HEK293 (cell line): ENCODE data around the gene HNRNPH2.

ENCODE experiments used
- GFI1B ChIP-seq: fragments of 450-650 bp; formaldehyde crosslinking; IDR thresholded peaks from 2 replicates; pipeline ENCODE4 v1.5.1; 2016; ENCODE audit warnings: missing biosample characterization, missing genetic modification characterization
- HOXA7 ChIP-seq: sonication (generic); formaldehyde crosslinking; IDR thresholded peaks from 2 replicates; pipeline ENCODE4 v1.8.1; 2022; ENCODE audit warnings: missing genetic modification reagents, borderline replicate concordance
- SETDB1 ChIP-seq: IDR thresholded peaks from one replicate; pipeline ENCODE4 v1.6.1; 2017; ENCODE audit warnings: mild to moderate bottlenecking, low read length, moderate library complexity, mixed read lengths; ENCODE audit not compliant: insufficient read length
- TCF7L2 ChIP-seq: IDR thresholded peaks from 2 replicates; pipeline ENCODE4 v1.6.1; 2011; ENCODE audit warnings: low read depth, mild to moderate bottlenecking, inconsistent platforms, low read length, moderate library complexity, borderline replicate concordance
- ZNF121 ChIP-seq: fragments of 450-650 bp; formaldehyde crosslinking; IDR thresholded peaks from 2 replicates; pipeline ENCODE4 v1.5.1; 2016; ENCODE audit warnings: missing biosample characterization, missing genetic modification characterization
- ZNF791 ChIP-seq: fragments of 450-650 bp; formaldehyde crosslinking; IDR thresholded peaks from 2 replicates; pipeline ENCODE4 v1.5.1; 2016; ENCODE audit warnings: missing biosample characterization, missing genetic modification characterization
- ZNF792 ChIP-seq: fragments of 450-650 bp; formaldehyde crosslinking; IDR thresholded peaks from 2 replicates; pipeline ENCODE4 v1.5.1; 2016; ENCODE audit warnings: missing biosample characterization, missing genetic modification characterization
- TF ChIP-seq, protein P1 (sequence below): fragments of 450-650 bp; formaldehyde crosslinking; conservative IDR thresholded peaks from 2 replicates; pipeline ENCODE4 v1.5.1; 2016; ENCODE audit warnings: low read depth, missing biosample characterization, missing genetic modification characterization
- TF ChIP-seq, protein P2 (sequence below): fragments of 450-650 bp; formaldehyde crosslinking; IDR thresholded peaks from 2 replicates; pipeline ENCODE4 v1.5.1; 2016; ENCODE audit warnings: missing biosample characterization, missing genetic modification characterization
- TF ChIP-seq, protein P3 (sequence below): fragments of 450-650 bp; formaldehyde crosslinking; IDR thresholded peaks from 2 replicates; pipeline ENCODE4 v1.5.1; 2016; ENCODE audit warnings: missing biosample characterization, missing genetic modification characterization
- TF ChIP-seq, protein P4 (sequence below): fragments of 450-650 bp; formaldehyde crosslinking; IDR thresholded peaks from 2 replicates; pipeline ENCODE4 v1.5.1; 2016; ENCODE audit warnings: missing biosample characterization, missing genetic modification characterization
- TF ChIP-seq, protein P5 (sequence below): fragments of 450-650 bp; IDR thresholded peaks from 2 replicates; pipeline ENCODE4 v1.5.1; 2018; ENCODE audit warnings: missing biosample characterization, missing genetic modification characterization

DNA sequence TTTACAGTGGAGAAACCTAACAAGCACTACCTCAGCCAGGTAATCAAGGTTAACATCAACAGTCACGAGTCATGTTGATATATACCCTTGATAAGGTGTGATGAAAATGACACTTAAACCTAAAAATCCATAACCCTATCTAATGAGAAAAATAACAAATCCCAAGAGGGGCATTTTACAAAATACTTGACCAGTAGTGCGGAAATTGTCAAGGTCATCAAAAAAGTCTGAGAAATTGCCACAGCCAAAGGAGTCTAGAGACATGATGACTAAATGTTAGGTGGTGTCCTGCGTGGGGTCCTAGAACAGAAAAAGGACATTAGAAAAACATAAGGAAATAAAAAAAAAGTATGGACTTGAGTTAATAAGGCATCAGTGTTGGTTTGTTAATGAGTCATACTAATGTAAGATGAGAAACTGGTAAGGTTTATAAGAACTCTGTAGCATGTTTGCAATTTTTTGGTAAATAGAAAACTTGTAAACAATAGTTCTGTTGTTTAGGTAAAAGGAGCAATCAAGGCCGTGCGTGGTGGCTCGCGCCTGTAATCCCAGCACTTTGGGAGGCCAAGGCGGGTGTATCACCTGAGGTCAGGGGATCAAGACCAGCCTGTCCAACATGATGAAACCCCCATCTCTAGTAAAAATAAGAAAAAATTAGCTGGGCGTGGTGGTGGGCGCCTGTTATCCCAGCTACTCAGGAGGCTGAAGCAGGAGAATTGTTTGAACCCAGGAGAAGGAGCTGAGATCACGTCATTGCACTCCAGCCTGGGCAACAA, 14.3 kb upstream of the HNRNPH2 start:
- TF ChIP-seq SETDB1 (no peak), TCF7L2 (no peak), GFI1B (no peak), HOXA7 (CRISPR knock-in tag) (no peak), ZNF792 (no peak), ZNF121 (tag by site-specific recombination) (no peak), ZNF791 (no peak)
- TF ChIP-seq, protein P1, sequence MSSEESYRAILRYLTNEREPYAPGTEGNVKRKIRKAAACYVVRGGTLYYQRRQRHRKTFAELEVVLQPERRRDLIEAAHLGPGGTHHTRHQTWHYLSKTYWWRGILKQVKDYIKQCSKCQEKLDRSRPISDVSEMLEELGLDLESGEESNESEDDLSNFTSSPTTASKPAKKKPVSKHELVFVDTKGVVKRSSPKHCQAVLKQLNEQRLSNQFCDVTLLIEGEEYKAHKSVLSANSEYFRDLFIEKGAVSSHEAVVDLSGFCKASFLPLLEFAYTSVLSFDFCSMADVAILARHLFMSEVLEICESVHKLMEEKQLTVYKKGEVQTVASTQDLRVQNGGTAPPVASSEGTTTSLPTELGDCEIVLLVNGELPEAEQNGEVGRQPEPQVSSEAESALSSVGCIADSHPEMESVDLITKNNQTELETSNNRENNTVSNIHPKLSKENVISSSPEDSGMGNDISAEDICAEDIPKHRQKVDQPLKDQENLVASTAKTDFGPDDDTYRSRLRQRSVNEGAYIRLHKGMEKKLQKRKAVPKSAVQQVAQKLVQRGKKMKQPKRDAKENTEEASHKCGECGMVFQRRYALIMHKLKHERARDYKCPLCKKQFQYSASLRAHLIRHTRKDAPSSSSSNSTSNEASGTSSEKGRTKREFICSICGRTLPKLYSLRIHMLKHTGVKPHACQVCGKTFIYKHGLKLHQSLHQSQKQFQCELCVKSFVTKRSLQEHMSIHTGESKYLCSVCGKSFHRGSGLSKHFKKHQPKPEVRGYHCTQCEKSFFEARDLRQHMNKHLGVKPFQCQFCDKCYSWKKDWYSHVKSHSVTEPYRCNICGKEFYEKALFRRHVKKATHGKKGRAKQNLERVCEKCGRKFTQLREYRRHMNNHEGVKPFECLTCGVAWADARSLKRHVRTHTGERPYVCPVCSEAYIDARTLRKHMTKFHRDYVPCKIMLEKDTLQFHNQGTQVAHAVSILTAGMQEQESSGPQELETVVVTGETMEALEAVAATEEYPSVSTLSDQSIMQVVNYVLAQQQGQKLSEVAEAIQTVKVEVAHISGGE (tag by site-specific recombination), result no peak
- TF ChIP-seq, protein P2, sequence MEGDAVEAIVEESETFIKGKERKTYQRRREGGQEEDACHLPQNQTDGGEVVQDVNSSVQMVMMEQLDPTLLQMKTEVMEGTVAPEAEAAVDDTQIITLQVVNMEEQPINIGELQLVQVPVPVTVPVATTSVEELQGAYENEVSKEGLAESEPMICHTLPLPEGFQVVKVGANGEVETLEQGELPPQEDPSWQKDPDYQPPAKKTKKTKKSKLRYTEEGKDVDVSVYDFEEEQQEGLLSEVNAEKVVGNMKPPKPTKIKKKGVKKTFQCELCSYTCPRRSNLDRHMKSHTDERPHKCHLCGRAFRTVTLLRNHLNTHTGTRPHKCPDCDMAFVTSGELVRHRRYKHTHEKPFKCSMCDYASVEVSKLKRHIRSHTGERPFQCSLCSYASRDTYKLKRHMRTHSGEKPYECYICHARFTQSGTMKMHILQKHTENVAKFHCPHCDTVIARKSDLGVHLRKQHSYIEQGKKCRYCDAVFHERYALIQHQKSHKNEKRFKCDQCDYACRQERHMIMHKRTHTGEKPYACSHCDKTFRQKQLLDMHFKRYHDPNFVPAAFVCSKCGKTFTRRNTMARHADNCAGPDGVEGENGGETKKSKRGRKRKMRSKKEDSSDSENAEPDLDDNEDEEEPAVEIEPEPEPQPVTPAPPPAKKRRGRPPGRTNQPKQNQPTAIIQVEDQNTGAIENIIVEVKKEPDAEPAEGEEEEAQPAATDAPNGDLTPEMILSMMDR (tag by site-specific recombination), result no peak
- TF ChIP-seq, protein P3, sequence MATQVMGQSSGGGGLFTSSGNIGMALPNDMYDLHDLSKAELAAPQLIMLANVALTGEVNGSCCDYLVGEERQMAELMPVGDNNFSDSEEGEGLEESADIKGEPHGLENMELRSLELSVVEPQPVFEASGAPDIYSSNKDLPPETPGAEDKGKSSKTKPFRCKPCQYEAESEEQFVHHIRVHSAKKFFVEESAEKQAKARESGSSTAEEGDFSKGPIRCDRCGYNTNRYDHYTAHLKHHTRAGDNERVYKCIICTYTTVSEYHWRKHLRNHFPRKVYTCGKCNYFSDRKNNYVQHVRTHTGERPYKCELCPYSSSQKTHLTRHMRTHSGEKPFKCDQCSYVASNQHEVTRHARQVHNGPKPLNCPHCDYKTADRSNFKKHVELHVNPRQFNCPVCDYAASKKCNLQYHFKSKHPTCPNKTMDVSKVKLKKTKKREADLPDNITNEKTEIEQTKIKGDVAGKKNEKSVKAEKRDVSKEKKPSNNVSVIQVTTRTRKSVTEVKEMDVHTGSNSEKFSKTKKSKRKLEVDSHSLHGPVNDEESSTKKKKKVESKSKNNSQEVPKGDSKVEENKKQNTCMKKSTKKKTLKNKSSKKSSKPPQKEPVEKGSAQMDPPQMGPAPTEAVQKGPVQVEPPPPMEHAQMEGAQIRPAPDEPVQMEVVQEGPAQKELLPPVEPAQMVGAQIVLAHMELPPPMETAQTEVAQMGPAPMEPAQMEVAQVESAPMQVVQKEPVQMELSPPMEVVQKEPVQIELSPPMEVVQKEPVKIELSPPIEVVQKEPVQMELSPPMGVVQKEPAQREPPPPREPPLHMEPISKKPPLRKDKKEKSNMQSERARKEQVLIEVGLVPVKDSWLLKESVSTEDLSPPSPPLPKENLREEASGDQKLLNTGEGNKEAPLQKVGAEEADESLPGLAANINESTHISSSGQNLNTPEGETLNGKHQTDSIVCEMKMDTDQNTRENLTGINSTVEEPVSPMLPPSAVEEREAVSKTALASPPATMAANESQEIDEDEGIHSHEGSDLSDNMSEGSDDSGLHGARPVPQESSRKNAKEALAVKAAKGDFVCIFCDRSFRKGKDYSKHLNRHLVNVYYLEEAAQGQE (tag by site-specific recombination), result no peak
- TF ChIP-seq, protein P4, sequence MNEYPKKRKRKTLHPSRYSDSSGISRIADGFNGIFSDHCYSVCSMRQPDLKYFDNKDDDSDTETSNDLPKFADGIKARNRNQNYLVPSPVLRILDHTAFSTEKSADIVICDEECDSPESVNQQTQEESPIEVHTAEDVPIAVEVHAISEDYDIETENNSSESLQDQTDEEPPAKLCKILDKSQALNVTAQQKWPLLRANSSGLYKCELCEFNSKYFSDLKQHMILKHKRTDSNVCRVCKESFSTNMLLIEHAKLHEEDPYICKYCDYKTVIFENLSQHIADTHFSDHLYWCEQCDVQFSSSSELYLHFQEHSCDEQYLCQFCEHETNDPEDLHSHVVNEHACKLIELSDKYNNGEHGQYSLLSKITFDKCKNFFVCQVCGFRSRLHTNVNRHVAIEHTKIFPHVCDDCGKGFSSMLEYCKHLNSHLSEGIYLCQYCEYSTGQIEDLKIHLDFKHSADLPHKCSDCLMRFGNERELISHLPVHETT (tag by site-specific recombination), result no peak
- TF ChIP-seq, protein P5, sequence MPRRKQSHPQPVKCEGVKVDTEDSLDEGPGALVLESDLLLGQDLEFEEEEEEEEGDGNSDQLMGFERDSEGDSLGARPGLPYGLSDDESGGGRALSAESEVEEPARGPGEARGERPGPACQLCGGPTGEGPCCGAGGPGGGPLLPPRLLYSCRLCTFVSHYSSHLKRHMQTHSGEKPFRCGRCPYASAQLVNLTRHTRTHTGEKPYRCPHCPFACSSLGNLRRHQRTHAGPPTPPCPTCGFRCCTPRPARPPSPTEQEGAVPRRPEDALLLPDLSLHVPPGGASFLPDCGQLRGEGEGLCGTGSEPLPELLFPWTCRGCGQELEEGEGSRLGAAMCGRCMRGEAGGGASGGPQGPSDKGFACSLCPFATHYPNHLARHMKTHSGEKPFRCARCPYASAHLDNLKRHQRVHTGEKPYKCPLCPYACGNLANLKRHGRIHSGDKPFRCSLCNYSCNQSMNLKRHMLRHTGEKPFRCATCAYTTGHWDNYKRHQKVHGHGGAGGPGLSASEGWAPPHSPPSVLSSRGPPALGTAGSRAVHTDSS (tag by site-specific recombination), result no peak
